Stomach (tissue), 9 donors: ENCODE measurements around the gene OR51B5. TPM values are rescaled to one million over a fixed set of nuclear protein-coding genes. Genes with fewer than 3 reads are reported as not detected.
"Not testable (repeated sequence)": the region's sequence is repeated elsewhere in the genome, so short reads cannot be mapped to it uniquely, and the experiment has no call there.

Experiments used
- DNase-seq, 2 donors: peaks; one replicate each; pipeline versions ENCODE4 v3.0.0 to v3.0.0-alpha.2; 2013 to 2019
- H3K27ac ChIP-seq, 5 donors: fragments of 200-600 bp in 4 of 5; sonication (generic) in 4 of 5; one replicate each; pipeline ENCODE4 v1.5.1; 2013 to 2019; ENCODE audit warnings: mild to moderate bottlenecking in 1 of 5, moderate library complexity in 1 of 5
- H3K27me3 ChIP-seq, 3 donors: fragments of 200-600 bp; sonication (generic); one replicate each; pipeline ENCODE4 v1.5.1; 2017 to 2019; ENCODE audit warnings: mixed run types in 1 of 3
- H3K36me3 ChIP-seq, 4 donors: fragments of 200-600 bp; sonication (generic); 1 replicate in 3 of 4; 2 replicates in 1 of 4; pipeline ENCODE4 v1.5.1; 2016 to 2019
- H3K4me1 ChIP-seq, 4 donors: fragments of 200-600 bp; sonication (generic); one replicate each; pipeline ENCODE4 v1.5.1; 2016 to 2019
- H3K4me3 ChIP-seq, 4 donors: fragments of 200-600 bp; sonication (generic) in 3 of 4; one replicate each; pipeline ENCODE4 v1.5.1; 2016 to 2019; ENCODE audit warnings: mild to moderate bottlenecking in 1 of 4
- H3K9me3 ChIP-seq, 4 donors: fragments of 200-600 bp; sonication (generic); one replicate each; pipeline ENCODE4 v1.5.1; 2016 to 2019
- EP300 ChIP-seq: sonication (generic); formaldehyde crosslinking; IDR thresholded peaks from one replicate; pipeline ENCODE4 v1.6.1; 2017; ENCODE audit warnings: antibody characterized with exemption
- POLR2A ChIP-seq, 4 donors: fragments of 450-650 bp; IDR thresholded peaks; one replicate each; pipeline ENCODE4 v1.6.1; 2016; ENCODE audit warnings: antibody characterized with exemption in 4 of 4, control low read depth in 2 of 4, mild to moderate bottlenecking in 1 of 4, moderate library complexity in 1 of 4
- POLR2AphosphoS5 ChIP-seq, 3 donors: sonication (generic); formaldehyde crosslinking; IDR thresholded peaks; one replicate each; pipeline ENCODE4 v1.6.1; 2016; ENCODE audit warnings: antibody characterized with exemption in 3 of 3
- WGBS, 5 donors: extraction: QIAGEN DNeasy Blood & Tissue Kit in 3 of 5; methylation state at CpG; one replicate each; pipeline versions ENCODE4 v1.1.5 to v1.1.7; 2013 to 2018; 5-methylcytosine and 5-hydroxymethylcytosine counted together
- intact Hi-C: fragments of 100-400 bp; cut with DNase I; formaldehyde crosslinking; loops from one replicate; pipeline ENCODE4 v1.15.1; 2023; ENCODE audit warnings: low total_unique reads
- polyA plus RNA-seq, 3 donors: library from polyadenylated mRNA; stranded (reverse); fragments of 200-250 nt; gene quantifications; one replicate each; pipeline ENCODE4 v1.2.3, GENCODE V29; 2013
- small RNA-seq, 4 donors: library from RNA; depleted of rRNA; stranded (forward); fragments of <200 nt; gene quantifications; one replicate each; pipeline ENCODE3, GENCODE V24; 2016
- total RNA-seq, 5 donors: library from RNA; depleted of rRNA; stranded (reverse); fragments of >200 nt; gene quantifications; one replicate each; pipeline versions ENCODE4 v1.1.0 to v1.2.3, GENCODE V29; 2014 to 2016
- TF ChIP-seq, protein P1 (sequence below), 7 experiments: fragments of 450-650 bp in 4 of 7; fragments of 200-600 bp in 3 of 7; sonication (generic) in 3 of 7; IDR thresholded peaks; one replicate each; pipeline ENCODE4 v1.5.1; 2016 to 2019; ENCODE audit warnings: antibody characterized with exemption in 7 of 7, control low read depth in 2 of 7, mild to moderate bottlenecking in 1 of 7
- donor health status: healthy with polysubstance abuse.
- donor health status: Bipolar disorder and iron deficiency.
- donor health status: healthy.

The OR51B5 gene
- total and polyA plus RNA-seq, 8 donors = 0.92 to 1.2 TPM; not detected in 6

DNA sequence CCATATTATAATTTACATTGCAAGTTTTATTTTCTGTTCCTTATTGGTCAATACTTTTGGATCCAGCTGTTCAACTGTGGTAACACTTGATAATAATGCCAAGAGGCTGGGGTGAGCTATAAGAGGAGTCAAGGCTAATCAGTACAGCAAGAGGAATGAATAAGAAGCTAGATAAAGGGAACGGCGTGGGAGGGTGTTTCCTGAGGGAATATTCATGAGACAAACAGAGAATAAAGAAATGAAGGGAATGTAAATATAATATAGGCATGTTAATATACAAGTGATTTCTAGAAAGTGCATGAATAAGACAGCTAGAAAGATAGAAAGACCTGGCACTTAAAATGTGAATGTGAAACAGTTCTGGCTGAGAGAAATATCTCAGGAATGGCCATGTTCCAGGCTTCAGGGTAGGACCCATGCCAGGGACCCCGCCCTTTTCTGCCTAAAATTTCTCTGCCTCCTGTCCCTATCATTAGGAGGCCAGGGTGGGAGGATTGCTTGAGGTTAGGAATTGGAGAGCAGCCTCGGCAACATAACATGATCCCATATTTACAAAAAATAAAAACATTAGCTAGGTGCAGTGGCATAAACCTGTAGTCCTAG is 45.5 kb downstream of the OR51B5 start:
- no peak overlapping the region for H3K27ac ChIP-seq
- H3K9me3 ChIP-seq = no peaks in the 10 kb centered on the region
- DNase-seq = no peak
- no peak overlapping the region for H3K4me3 ChIP-seq
- 33 to 64% (median 52%) methylated on average over 4 of the region's 4 CpGs for WGBS, 5 donors
- intact Hi-C loops = no loop called here
- H3K4me1 ChIP-seq = no peaks in the 10 kb centered on the region
- no peaks in the 10 kb centered on the region for H3K27me3 ChIP-seq
- TF ChIP-seq EP300 (no peak), POLR2A (IDR thresholded peaks at IDR 0.05) (no peak), POLR2AphosphoS5 (IDR thresholded peaks at IDR 0.05) (no peak)
- TF ChIP-seq, protein P1, sequence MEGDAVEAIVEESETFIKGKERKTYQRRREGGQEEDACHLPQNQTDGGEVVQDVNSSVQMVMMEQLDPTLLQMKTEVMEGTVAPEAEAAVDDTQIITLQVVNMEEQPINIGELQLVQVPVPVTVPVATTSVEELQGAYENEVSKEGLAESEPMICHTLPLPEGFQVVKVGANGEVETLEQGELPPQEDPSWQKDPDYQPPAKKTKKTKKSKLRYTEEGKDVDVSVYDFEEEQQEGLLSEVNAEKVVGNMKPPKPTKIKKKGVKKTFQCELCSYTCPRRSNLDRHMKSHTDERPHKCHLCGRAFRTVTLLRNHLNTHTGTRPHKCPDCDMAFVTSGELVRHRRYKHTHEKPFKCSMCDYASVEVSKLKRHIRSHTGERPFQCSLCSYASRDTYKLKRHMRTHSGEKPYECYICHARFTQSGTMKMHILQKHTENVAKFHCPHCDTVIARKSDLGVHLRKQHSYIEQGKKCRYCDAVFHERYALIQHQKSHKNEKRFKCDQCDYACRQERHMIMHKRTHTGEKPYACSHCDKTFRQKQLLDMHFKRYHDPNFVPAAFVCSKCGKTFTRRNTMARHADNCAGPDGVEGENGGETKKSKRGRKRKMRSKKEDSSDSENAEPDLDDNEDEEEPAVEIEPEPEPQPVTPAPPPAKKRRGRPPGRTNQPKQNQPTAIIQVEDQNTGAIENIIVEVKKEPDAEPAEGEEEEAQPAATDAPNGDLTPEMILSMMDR (IDR thresholded peaks at IDR 0.05) = no peak
- no peaks in the 10 kb centered on the region for H3K36me3 ChIP-seq

GRCh38 chr11:5294342-5294995 is 48.9 kb downstream of the OR51B5 start:
- not testable (repeated sequence) for DNase-seq
- WGBS, 5 donors = 93 to 96% (median 94%) methylated on average over 23 to 41 of the region's 41 CpGs

GRCh38 chr11:5293028-5293427 is 50.3 kb downstream of the OR51B5 start:
- intact Hi-C loops = no loop called here
- Histone ChIP-seq H3K27me3 (no peaks in the 10 kb centered on the region), H3K27ac (no peak overlapping the region), H3K36me3 (no peaks in the 10 kb centered on the region), H3K9me3 (no peaks in the 10 kb centered on the region), H3K4me1 (no peaks in the 10 kb centered on the region), H3K4me3 (no peak overlapping the region)
- TF ChIP-seq, protein P1 (IDR thresholded peaks at IDR 0.05) = no peak
- TF ChIP-seq EP300 = no peak
- TF ChIP-seq POLR2A (IDR thresholded peaks at IDR 0.05) = no peak
- TF ChIP-seq POLR2AphosphoS5 (IDR thresholded peaks at IDR 0.05) = no peak
- no peak for DNase-seq
- 87 to 91% (median 88%) methylated on average over 8 of the region's 8 CpGs for WGBS, 5 donors

More at GRCh38 chr11:5294342-5294995, 48.9 kb downstream of the OR51B5 start:
- H3K27me3 ChIP-seq, H3K27ac ChIP-seq, H3K4me3 ChIP-seq, H3K36me3 ChIP-seq, H3K4me1 ChIP-seq, H3K9me3 ChIP-seq, intact Hi-C loops: not testable (repeated sequence)

Small RNAs within 50 kb of the gene (small RNA-seq; reads per million reads assigned to genes)
- 0 reads per million in 4 donors for gene AC104389.3

Other genes starting within 250 kb of the OR51B5 start
- under 1 TPM in 1 of 5 donors, not detected in 4; 0.18 TPM for gene OR52A5, start 205.2 kb downstream of the OR51B5 start, total RNA-seq
- gene OR52A5, start 205.2 kb downstream of the OR51B5 start, polyA plus RNA-seq = not detected
- not detected for gene OR52A1, start 188.8 kb downstream of the OR51B5 start, total RNA-seq
- gene OR52A1, start 188.8 kb downstream of the OR51B5 start, polyA plus RNA-seq = not detected
- gene OR51V1, start 142.8 kb downstream of the OR51B5 start, total RNA-seq = not detected
- gene OR51V1, start 142.8 kb downstream of the OR51B5 start, polyA plus RNA-seq = not detected
- gene HBB, start 116.5 kb downstream of the OR51B5 start, total RNA-seq = 1,000 to 10,000 TPM in 1 of 5 donors, 100 to 1,000 TPM in 1, 10 to 100 TPM in 1, 1 to 10 TPM in 2; 2.9 to 1,619 (median 29.5) TPM
- gene HBB, start 116.5 kb downstream of the OR51B5 start, polyA plus RNA-seq = 10 to 100 TPM in 2 of 3 donors, 1 to 10 TPM in 1; 3.1 to 15.1 (median 13.0) TPM
- 1 to 10 TPM in 1 of 5 donors, not detected in 4; 4.8 TPM for gene HBD, start 109.0 kb downstream of the OR51B5 start, total RNA-seq
- gene HBD, start 109.0 kb downstream of the OR51B5 start, polyA plus RNA-seq = under 1 TPM in 1 of 3 donors, not detected in 2; 0.20 TPM
- gene HBG1, start 93.7 kb downstream of the OR51B5 start, total RNA-seq = 1 to 10 TPM in 1 of 5 donors, not detected in 4; 6.2 TPM
- gene HBG1, start 93.7 kb downstream of the OR51B5 start, polyA plus RNA-seq = not detected
- gene HBG2, start 88.7 kb downstream of the OR51B5 start, total RNA-seq = 1,000 to 10,000 TPM in 1 of 5 donors, not detected in 4; 1,854 TPM
- under 1 TPM in 1 of 3 donors, not detected in 2; 0.75 TPM for gene HBG2, start 88.7 kb downstream of the OR51B5 start, polyA plus RNA-seq
- 1 to 10 TPM in 1 of 5 donors, not detected in 4; 1.3 TPM for gene HBE1, start 73.6 kb downstream of the OR51B5 start, total RNA-seq
- not detected for gene HBE1, start 73.6 kb downstream of the OR51B5 start, polyA plus RNA-seq
- not detected for gene OR51B4, start 41.6 kb downstream of the OR51B5 start, total RNA-seq
- gene OR51B4, start 41.6 kb downstream of the OR51B5 start, polyA plus RNA-seq = not detected
- under 1 TPM in 1 of 5 donors, not detected in 4; 0.92 TPM for gene OR51B2, start 19.2 kb downstream of the OR51B5 start, total RNA-seq
- gene OR51B2, start 19.2 kb downstream of the OR51B5 start, polyA plus RNA-seq = not detected
- gene OR51B6, start 8.0 kb upstream of the OR51B5 start, total RNA-seq = not detected
- gene OR51B6, start 8.0 kb upstream of the OR51B5 start, polyA plus RNA-seq = not detected
- gene OR51M1, start 40.3 kb upstream of the OR51B5 start, total RNA-seq = not detected
- not detected for gene OR51M1, start 40.3 kb upstream of the OR51B5 start, polyA plus RNA-seq
- not detected for gene OR51Q1, start 78.6 kb upstream of the OR51B5 start, total RNA-seq
- gene OR51Q1, start 78.6 kb upstream of the OR51B5 start, polyA plus RNA-seq = not detected
- not detected for gene OR51I1, start 98.0 kb upstream of the OR51B5 start, total RNA-seq
- gene OR51I1, start 98.0 kb upstream of the OR51B5 start, polyA plus RNA-seq = not detected
- gene OR51I2, start 105.8 kb upstream of the OR51B5 start, total RNA-seq = not detected
- gene OR51I2, start 105.8 kb upstream of the OR51B5 start, polyA plus RNA-seq = not detected
- not detected for gene OR52D1, start 145.2 kb upstream of the OR51B5 start, total RNA-seq
- not detected for gene OR52D1, start 145.2 kb upstream of the OR51B5 start, polyA plus RNA-seq
- 1 to 10 TPM in 1 of 5 donors, not detected in 4; 1.1 TPM for gene UBQLN3, start 166.4 kb upstream of the OR51B5 start, total RNA-seq
- not detected for gene UBQLN3, start 166.4 kb upstream of the OR51B5 start, polyA plus RNA-seq
- under 1 TPM in 1 of 5 donors, not detected in 4; 0.92 TPM for gene UBQLNL, start 173.2 kb upstream of the OR51B5 start, total RNA-seq
- under 1 TPM; 0.12 to 0.80 (median 0.31) TPM for gene UBQLNL, start 173.2 kb upstream of the OR51B5 start, polyA plus RNA-seq
- gene OR52H1, start 205.0 kb upstream of the OR51B5 start, total RNA-seq = 10 to 100 TPM in 1 of 5 donors, 1 to 10 TPM in 1, under 1 TPM in 1, not detected in 2; 0.58 to 21.0 (median 1.3) TPM
- not detected for gene OR52H1, start 205.0 kb upstream of the OR51B5 start, polyA plus RNA-seq
- gene OR52B6, start 237.4 kb upstream of the OR51B5 start, total RNA-seq = not detected
- gene OR52B6, start 237.4 kb upstream of the OR51B5 start, polyA plus RNA-seq = not detected